ENCODE data around the gene KLHL12. TPM values are rescaled to one million over a fixed set of nuclear protein-coding genes. Genes with fewer than 3 reads are reported as not detected.
A peak's percentile ranks its signal among the peaks of the same experiment; 100 is the strongest.

The KLHL12 gene
- 10 to 100 TPM; 15.3 to 23.4 (median 20.8) TPM for total RNA-seq

- peak; percentile 94 to 97 for TF ChIP-seq EP300 (IDR thresholded peaks at IDR 0.05)
- peak; percentile 37 to 86 (median 55) for TF ChIP-seq CTCF (IDR thresholded peaks at IDR 0.05)
- peak; percentile 89 to 94 for TF ChIP-seq POLR2A (IDR thresholded peaks at IDR 0.05)
- Histone ChIP-seq H3K27ac (peak within 1 kb of the TSS; percentile 94 to 99 (median 98)), H3K4me3 (peak within 1 kb of the TSS; percentile 77 to 97 (median 96)), H3K27me3 (no peaks in the 10 kb centered on the region), H3K36me3 (peaks cover 0 to 22% (median 0%) of the 10 kb centered on the region in 3 donors), H3K9me3 (no peaks in the 10 kb centered on the region), H3K4me1 (peaks cover 0 to 45% (median 3%) of the 10 kb centered on the region in 4 donors)
- WGBS, 2 donors, result 1% methylated on average over 31 to 49 of the region's 57 CpGs
- DNase-seq (ENCODE audit: low spot score in 2 of 2), result peak; percentile 94 to 97
Observed at GRCh38 chr1:202926581-202927491, at the start of gene KLHL12. Gene KLHL12 (minus strand): TSS chr1:202927234. CDS start chr1:202925162, 2,072 bp downstream.

- TF ChIP-seq POLR2A (IDR thresholded peaks at IDR 0.05) (no peak), CTCF (IDR thresholded peaks at IDR 0.05) (no peak), EP300 (IDR thresholded peaks at IDR 0.05) (no peak)
- no peak overlapping the region for H3K27ac ChIP-seq
- WGBS, 2 donors, result 48 to 49% methylated on average over 3 of the region's 3 CpGs
- no peaks in the 10 kb centered on the region for H3K9me3 ChIP-seq
- H3K4me1 ChIP-seq, result no peaks in the 10 kb centered on the region
- DNase-seq (ENCODE audit: low spot score in 2 of 2), result no peak
- H3K27me3 ChIP-seq, result peaks cover 0 to 4% of the 10 kb centered on the region in 2 donors
- no peak overlapping the region for H3K4me3 ChIP-seq
- no peaks in the 10 kb centered on the region for H3K36me3 ChIP-seq
Observed at GRCh38 chr1:202976633-202977032, 49.6 kb upstream of the KLHL12 start.

- TF ChIP-seq EP300 (IDR thresholded peaks at IDR 0.05) (no peak), CTCF (IDR thresholded peaks at IDR 0.05) (no peak), POLR2A (IDR thresholded peaks at IDR 0.05) (no peak)
- Histone ChIP-seq H3K36me3 (no peaks in the 10 kb centered on the region), H3K4me3 (no peak overlapping the region), H3K27me3 (peaks cover 0 to 4% of the 10 kb centered on the region in 2 donors), H3K27ac (no peak overlapping the region), H3K9me3 (no peaks in the 10 kb centered on the region), H3K4me1 (no peaks in the 10 kb centered on the region)
- WGBS, 2 donors, result 80 to 88% methylated on average over 3 of the region's 3 CpGs
- no peak for DNase-seq (ENCODE audit: low spot score in 2 of 2)
Observed at GRCh38 chr1:202974856-202975255, 47.8 kb upstream of the KLHL12 start.

- no peaks in the 10 kb centered on the region for H3K27me3 ChIP-seq
- no peak overlapping the region for H3K4me3 ChIP-seq
- no peaks in the 10 kb centered on the region for H3K9me3 ChIP-seq
- H3K27ac ChIP-seq, result no peak overlapping the region
- peaks cover 0 to 13% (median 0%) of the 10 kb centered on the region in 4 donors for H3K4me1 ChIP-seq
- DNase-seq (ENCODE audit: low spot score in 2 of 2), result no peak
- WGBS, 2 donors, result 67 to 70% methylated on average over 4 of the region's 4 CpGs
- TF ChIP-seq POLR2A (IDR thresholded peaks at IDR 0.05) (no peak), CTCF (IDR thresholded peaks at IDR 0.05) (no peak), EP300 (IDR thresholded peaks at IDR 0.05) (no peak)
- no peaks in the 10 kb centered on the region for H3K36me3 ChIP-seq
Observed at GRCh38 chr1:202972046-202972445, 45.0 kb upstream of the KLHL12 start.

- Histone ChIP-seq H3K4me1 (peaks cover 0 to 24% (median 3%) of the 10 kb centered on the region in 4 donors), H3K27ac (peak overlapping the region in 2 of 4 donors; percentile 97 to 98), H3K4me3 (no peak overlapping the region)
Observed at GRCh38 chr1:202968895-202969295, 41.9 kb upstream of the KLHL12 start.

More at GRCh38 chr1:202968895-202969295, 41.9 kb upstream of the KLHL12 start:
- H3K27me3 ChIP-seq, result no peaks in the 10 kb centered on the region
- peaks cover 0 to 14% (median 0%) of the 10 kb centered on the region in 3 donors for H3K36me3 ChIP-seq
- DNase-seq (ENCODE audit: low spot score in 2 of 2), result peak in 1 of 2 donors; percentile 61
- WGBS, 2 donors, result 24 to 28% methylated on average over 5 of the region's 5 CpGs
- H3K9me3 ChIP-seq, result no peaks in the 10 kb centered on the region
- TF ChIP-seq EP300 (IDR thresholded peaks at IDR 0.05) (peak; percentile 17 to 67), CTCF (IDR thresholded peaks at IDR 0.05) (peak; percentile 46 to 66 (median 52)), POLR2A (IDR thresholded peaks at IDR 0.05) (no peak)

All from tibial nerve (tissue), 4 donors.